GM21529 (cell line): Measurements from ENCODE around the gene PCK2.
"Not testable (repeated sequence)": the region's sequence is repeated elsewhere in the genome, so short reads cannot be mapped to it uniquely, and the experiment has no call there.

Experiments
- ATAC-seq: cut with Tn5 transposase; IDR thresholded peaks from one replicate; pipeline ENCODE4 v1.9.1; 2021; ENCODE audit not compliant: unreplicated experiment

Gene PCK2

GRCh38 chr14:24093207-24093900 is 757 bp upstream of the PCK2 start:
- ATAC-seq = no peak

DNA sequence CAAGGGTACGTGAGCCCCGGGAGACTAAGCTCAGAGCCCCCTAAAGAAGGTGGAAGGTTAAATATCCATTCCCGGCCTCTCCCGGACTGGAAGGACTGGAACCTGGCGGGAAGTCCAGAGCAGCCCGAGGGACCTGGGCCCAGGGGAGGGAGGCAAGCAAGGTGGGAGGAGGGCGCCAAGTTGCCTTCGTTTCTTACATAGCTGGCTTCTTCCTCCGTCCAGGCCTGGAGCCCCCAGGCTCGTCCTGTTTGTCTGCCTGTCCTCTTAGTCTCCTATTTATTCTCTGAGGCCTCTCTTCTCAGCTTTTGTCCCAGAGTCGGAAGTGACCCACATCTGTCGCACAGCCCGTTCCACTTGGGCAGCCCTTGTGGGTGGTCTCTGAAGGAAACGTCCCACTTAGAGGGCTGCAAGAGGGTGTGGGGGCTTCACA is 745 bp downstream of the PCK2 start:
- no peak for ATAC-seq

- ATAC-seq = peak; percentile 69
Measured at GRCh38 chr14:24095271-24096068, 1.4 kb downstream of the PCK2 start.

DNA sequence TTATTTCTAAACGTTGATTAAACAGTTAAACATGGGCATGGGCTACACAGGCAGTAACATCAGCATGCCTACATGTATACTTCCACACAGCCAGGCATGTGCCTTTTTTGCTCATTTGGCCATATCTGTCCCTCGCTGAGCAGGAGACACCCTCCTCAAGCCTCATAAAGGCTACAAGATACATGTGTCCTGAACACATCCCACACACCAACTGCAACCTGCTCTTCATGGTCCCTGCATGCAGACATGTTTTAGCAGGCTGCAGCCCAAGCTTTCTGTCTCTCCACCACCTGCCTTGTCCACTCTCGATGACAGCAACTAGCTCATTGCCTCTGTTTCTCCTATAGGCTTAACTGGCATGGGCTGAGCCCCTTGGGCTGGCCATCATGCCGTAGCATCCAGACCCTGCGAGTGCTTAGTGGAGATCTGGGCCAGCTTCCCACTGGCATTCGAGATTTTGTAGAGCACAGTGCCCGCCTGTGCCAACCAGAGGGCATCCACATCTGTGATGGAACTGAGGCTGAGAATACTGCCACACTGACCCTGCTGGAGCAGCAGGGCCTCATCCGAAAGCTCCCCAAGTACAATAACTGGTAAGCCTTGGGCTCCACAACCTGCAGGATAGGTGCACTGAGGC is 2.6 kb downstream of the PCK2 start:
- no peak for ATAC-seq

- no peak for ATAC-seq
Measured at GRCh38 chr14:24098229-24098926, 4.3 kb downstream of the PCK2 start.

DNA sequence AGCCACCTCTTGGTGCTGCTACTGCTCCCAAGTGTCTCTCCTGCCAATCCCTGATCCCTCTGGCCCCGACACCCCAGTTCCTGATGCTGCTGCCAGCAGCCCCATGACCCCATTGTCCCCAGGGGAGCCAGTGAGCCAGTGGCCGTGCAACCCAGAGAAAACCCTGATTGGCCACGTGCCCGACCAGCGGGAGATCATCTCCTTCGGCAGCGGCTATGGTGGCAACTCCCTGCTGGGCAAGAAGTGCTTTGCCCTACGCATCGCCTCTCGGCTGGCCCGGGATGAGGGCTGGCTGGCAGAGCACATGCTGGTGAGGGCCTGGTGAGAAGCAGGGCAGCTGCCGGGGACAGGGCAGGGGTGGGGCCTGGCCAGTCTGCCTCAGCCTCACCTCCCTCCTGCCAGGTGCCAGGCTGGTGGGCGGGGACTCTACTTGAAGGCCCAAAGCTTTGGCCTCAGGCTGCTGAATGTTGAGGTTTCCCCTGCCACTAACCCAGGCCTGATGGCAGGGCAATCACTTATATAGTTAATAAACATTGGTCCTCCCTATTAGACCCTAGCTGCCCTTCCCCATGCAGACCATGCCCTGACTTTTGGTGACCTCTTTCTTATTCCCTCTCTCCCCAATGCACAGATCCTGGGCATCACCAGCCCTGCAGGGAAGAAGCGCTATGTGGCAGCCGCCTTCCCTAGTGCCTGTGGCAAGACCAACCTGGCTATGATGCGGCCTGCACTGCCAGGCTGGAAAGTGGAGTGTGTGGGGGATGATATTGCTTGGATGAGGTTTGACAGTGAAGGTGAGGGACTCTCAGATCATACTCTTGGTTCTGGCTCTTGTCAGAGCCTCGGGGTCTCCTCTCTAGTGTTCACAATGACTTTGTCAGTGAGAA is 5.1 kb downstream of the PCK2 start:
- no peak for ATAC-seq

DNA sequence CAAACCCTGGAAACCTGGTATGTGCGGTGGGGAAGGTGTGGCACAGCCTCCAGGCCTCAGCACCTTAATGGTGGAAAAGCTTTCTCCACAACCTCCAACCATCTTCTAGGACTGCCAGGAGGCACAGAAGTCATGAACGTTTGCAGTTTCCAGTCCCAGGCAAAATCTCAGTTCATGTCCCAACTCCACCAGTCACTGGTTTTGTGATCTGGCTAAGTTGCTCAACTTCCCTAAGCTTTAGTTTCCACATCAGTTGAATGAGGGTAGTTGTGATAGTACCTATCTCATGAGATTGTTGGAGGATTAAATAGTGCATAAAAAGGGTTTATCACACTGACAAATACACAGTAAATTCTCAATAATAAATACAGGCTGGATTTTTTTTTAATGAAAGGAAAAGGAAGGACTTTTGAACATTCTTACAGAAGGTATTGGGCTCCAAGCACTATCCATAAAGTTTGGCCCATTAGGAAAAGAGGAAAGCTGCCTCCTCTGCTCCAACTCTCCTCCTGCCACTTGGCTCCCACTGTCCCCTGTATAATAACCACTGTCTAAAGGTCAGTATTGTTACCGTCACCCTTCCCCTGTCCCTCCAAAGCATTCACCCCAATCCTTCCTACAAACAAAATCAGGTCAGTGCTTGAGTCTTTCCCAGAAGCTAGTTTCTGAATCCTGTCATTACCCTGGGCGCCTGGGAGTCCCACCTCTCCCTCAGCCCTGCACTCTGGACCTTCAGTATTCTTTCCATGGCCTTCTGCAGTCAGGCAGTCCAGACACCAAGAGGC is 6.3 kb downstream of the PCK2 start:
- no peak for ATAC-seq

GRCh38 chr14:24100982-24101494 is 6.9 kb downstream of the PCK2 start:
- ATAC-seq = no peak

- no peak for ATAC-seq
Measured at GRCh38 chr14:24102357-24103048, 8.4 kb downstream of the PCK2 start.

DNA sequence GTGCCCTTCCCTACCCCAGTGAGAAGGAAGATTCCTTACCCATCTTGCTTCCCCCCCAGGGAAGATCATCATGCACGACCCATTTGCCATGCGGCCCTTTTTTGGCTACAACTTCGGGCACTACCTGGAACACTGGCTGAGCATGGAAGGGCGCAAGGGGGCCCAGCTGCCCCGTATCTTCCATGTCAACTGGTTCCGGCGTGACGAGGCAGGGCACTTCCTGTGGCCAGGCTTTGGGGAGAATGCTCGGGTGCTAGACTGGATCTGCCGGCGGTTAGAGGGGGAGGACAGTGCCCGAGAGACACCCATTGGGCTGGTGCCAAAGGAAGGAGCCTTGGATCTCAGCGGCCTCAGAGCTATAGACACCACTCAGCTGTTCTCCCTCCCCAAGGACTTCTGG is 9.3 kb downstream of the PCK2 start:
- ATAC-seq = no peak

DNA sequence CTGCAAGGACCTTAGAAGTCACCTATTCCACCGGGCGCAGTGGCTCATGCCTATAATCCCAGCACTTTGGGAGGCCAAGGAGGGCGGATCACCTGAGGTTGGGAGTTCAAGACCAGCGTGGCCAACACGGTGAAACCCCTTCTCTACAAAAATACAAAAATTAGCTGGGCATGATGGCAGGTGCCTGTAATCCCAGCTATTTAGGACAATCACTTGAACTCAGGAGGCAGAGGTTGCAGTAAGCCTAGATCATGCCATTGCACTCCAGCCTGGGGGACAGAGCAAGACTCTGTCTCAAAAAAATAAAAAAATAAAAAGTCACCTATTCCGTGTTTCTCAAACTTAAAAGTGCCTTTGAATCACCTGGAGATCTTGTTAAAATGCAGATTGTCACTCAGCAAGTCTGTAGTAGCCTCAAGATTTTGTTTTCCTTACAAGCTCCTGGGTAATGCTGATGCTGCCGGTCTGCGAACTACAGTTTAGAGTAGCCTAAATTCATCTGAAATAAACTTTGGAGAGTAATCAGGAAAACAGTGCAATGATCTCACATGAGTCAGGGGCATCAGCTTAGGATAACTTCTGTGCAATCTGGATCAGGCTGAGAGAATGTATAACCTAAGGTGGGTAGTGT is 11.6 kb downstream of the PCK2 start:
- ATAC-seq = not testable (repeated sequence)

DNA sequence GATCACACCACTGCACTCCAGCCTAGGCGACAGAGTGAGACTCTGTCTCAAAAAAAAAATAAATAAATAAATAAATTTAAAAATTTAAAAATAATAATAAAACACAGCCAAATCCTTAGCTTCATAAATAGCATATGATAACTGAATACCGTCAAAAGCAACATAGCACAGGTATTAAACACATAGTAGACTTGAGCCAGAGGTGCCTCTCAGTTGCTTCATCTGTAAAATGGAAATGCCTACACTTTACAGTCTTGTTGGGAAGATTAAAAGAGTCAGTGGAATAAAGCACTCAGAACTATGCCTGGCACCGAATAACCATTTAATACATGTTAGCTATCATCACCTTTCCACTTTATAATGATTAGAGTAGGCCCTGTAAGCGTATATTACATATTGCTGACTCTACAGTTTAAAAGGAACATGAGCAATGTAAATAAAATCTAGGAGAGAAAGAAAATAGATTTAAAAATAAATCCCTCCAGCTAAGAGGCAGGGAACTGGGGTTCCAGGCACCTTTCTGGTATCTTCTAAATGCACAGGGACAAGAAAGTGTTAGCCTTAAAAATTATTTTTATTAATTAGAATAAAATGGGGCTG is 12.7 kb downstream of the PCK2 start:
- ATAC-seq = no peak

DNA sequence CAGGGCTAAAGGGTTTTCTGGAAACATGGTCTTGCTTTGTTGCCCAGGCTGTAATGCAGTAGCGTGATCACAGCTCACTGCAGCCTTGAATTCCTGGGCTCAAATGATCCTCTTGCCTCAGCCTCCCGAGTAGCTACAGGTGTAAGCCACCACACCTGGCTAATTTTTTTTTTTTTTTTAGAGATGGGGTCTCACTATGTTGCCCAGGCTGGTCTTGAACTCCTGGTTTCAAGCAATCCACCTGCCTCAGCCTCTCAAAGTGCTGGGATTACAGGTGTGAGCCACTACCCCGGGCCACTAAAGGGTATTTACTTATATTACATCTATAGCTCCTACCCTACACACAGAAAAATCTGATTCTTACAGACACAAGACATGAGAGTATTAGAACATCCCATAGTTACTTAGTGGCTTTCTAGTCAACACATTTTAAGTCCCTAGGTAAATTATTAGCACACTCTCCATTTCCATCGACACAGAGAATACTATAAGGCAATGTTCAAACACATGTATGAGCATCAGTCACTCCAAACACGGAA is 14.3 kb downstream of the PCK2 start:
- ATAC-seq = peak; percentile 30

- ATAC-seq = no peak
Measured at GRCh38 chr14:24110060-24110459, 15.9 kb downstream of the PCK2 start.

DNA sequence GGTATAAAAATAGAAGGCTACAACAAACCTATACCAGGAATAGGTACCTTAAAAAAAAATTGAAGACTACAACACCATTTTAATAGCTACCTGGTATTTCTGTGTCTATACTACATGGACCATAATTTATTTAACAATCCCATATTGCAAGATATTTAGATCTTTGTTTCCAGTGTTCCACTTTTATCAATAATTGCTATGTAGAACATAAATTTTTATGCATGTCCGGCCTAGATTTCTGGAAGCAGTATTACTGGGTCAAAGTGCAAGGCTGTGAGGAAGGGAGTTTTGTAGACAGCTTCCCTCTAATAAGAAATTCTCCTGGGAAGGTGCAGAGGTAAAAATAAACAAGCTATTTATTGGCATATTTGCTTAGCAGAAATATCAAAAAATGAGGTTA is 16.4 kb downstream of the PCK2 start:
- ATAC-seq = no peak

GRCh38 chr14:24113379-24113800 is 19.3 kb downstream of the PCK2 start:
- ATAC-seq = no peak

GRCh38 chr14:24113801-24114531 is 19.9 kb downstream of the PCK2 start:
- peak; percentile 35 for ATAC-seq
